ENCODE data around the gene AUNIP. TPM values are rescaled to one million over a fixed set of nuclear protein-coding genes. Genes with fewer than 3 reads are reported as not detected.

Gene AUNIP
- total and polyA plus RNA-seq, 10 donors: 0.07 to 1.3 (median 0.61) TPM; not detected in 3

- H3K9me3 ChIP-seq: no peaks in the 10 kb centered on the region
- H3K4me3 ChIP-seq: no peak overlapping the region
- no peak for DNase-seq
- 95 to 100% (median 96%) methylated on average over 1 of the region's 1 CpG for WGBS, 5 donors
- TF ChIP-seq POLR2AphosphoS5 (IDR thresholded peaks at IDR 0.05) (no peak), CTCF (IDR thresholded peaks at IDR 0.05 in 8 of 11, conservative IDR thresholded peaks at IDR 0.05 in 3 of 11) (no peak), POLR2A (IDR thresholded peaks at IDR 0.05) (no peak)
- H3K27ac ChIP-seq: no peak overlapping the region
- no peaks in the 10 kb centered on the region for H3K36me3 ChIP-seq
- intact Hi-C loops (cut with DNase I; ENCODE audit: low total_unique reads): no loop called here
- H3K4me1 ChIP-seq: no peaks in the 10 kb centered on the region
- no peaks in the 10 kb centered on the region for H3K27me3 ChIP-seq (replicated peaks in 1 of 7)
Observed at GRCh38 chr1:25848531-25848930, 10.7 kb downstream of the AUNIP start.

GRCh38 chr1:25847929-25848328 lies 11.3 kb downstream of the AUNIP start:
- no peaks in the 10 kb centered on the region for H3K36me3 ChIP-seq
- H3K27me3 ChIP-seq (replicated peaks in 1 of 7): no peaks in the 10 kb centered on the region
- TF ChIP-seq POLR2AphosphoS5 (IDR thresholded peaks at IDR 0.05) (no peak), CTCF (IDR thresholded peaks at IDR 0.05 in 8 of 11, conservative IDR thresholded peaks at IDR 0.05 in 3 of 11) (no peak), POLR2A (IDR thresholded peaks at IDR 0.05) (no peak)
- H3K4me3 ChIP-seq: no peak overlapping the region
- intact Hi-C loops (cut with DNase I; ENCODE audit: low total_unique reads): no loop called here
- H3K4me1 ChIP-seq: no peaks in the 10 kb centered on the region
- DNase-seq: no peak
- WGBS, 5 donors: 85 to 92% (median 87%) methylated on average over 4 of the region's 4 CpGs
- H3K9me3 ChIP-seq: no peaks in the 10 kb centered on the region
- no peak overlapping the region for H3K27ac ChIP-seq

GRCh38 chr1:25845664-25846063 lies 13.6 kb downstream of the AUNIP start:
- H3K4me3 ChIP-seq: no peak overlapping the region
- no peaks in the 10 kb centered on the region for H3K27me3 ChIP-seq (replicated peaks in 1 of 7)
- no peaks in the 10 kb centered on the region for H3K4me1 ChIP-seq
- H3K9me3 ChIP-seq: no peaks in the 10 kb centered on the region
- WGBS, 5 donors: 76 to 87% (median 81%) methylated on average over 5 of the region's 5 CpGs
- intact Hi-C loops (cut with DNase I; ENCODE audit: low total_unique reads): no loop called here
- no peaks in the 10 kb centered on the region for H3K36me3 ChIP-seq
- no peak overlapping the region for H3K27ac ChIP-seq
- DNase-seq: no peak
- TF ChIP-seq CTCF (IDR thresholded peaks at IDR 0.05 in 8 of 11, conservative IDR thresholded peaks at IDR 0.05 in 3 of 11) (no peak), POLR2A (IDR thresholded peaks at IDR 0.05) (no peak), POLR2AphosphoS5 (IDR thresholded peaks at IDR 0.05) (no peak)

GRCh38 chr1:25844536-25845337 lies 14.5 kb downstream of the AUNIP start:
- DNase-seq: no peak
- intact Hi-C loops (cut with DNase I; ENCODE audit: low total_unique reads): no loop called here
- Histone ChIP-seq H3K9me3 (peaks cover 0 to 5% (median 0%) of the 10 kb centered on the region in 8 donors), H3K36me3 (no peaks in the 10 kb centered on the region), H3K27ac (no peak overlapping the region), H3K4me3 (no peak overlapping the region), H3K27me3 (replicated peaks in 1 of 7) (no peaks in the 10 kb centered on the region), H3K4me1 (no peaks in the 10 kb centered on the region)
- WGBS, 5 donors: 83 to 94% (median 84%) methylated on average over 3 of the region's 3 CpGs
- TF ChIP-seq POLR2A (IDR thresholded peaks at IDR 0.05) (no peak), CTCF (IDR thresholded peaks at IDR 0.05 in 8 of 11, conservative IDR thresholded peaks at IDR 0.05 in 3 of 11) (no peak), POLR2AphosphoS5 (IDR thresholded peaks at IDR 0.05) (no peak)
